ENCODE data around the gene CDIPT.

The CDIPT gene

DNA sequence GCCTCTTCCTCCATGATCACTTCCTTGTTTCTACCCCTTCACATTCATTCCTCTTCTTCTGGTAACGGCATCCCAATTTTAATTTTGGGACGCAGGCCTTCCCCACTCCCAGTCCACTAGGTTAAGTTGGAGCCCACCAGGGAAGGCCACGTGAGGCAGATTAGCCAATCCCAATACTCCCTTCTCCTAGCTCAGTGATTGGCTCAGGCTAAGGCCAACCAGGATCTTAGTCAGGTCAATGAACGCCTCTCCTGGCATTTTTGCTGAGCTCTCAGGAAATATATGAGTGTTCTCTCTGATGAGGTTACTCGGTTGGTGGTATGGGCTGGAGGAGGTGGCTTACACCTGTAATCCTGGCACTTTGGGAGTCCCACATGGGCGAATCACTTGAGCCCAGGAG lies 21.0 kb upstream of the CDIPT start:
- Histone ChIP-seq H3K79me2 (ENCODE audit: low read length) (no peaks in the 10 kb centered on the region), H4K20me1 (ENCODE audit: insufficient read depth, low read length) (no peaks in the 10 kb centered on the region), H3K4me2 (ENCODE audit: low read length) (no peak overlapping the region), H3K9me3 (ENCODE audit: insufficient read depth, low read length) (no peaks in the 10 kb centered on the region), H3K27ac (ENCODE audit: low read length) (no peak overlapping the region), H3K4me3 (ENCODE audit: low read length) (no peak overlapping the region), H3K9ac (ENCODE audit: low read length) (no peak overlapping the region), H3K4me1 (ENCODE audit: low read length) (no peaks in the 10 kb centered on the region), H3K36me3 (replicated peaks; ENCODE audit: low read depth, low read length) (no peaks in the 10 kb centered on the region), H3K27me3 (ENCODE audit: low read depth, low read length) (no peaks in the 10 kb centered on the region), H2AFZ (ENCODE audit: low read depth, low read length) (no peak overlapping the region)
- no peak for TF ChIP-seq EZH2phosphoT487 (IDR thresholded peaks at IDR 0.05; ENCODE audit: low read depth)
- TF ChIP-seq, protein P1, sequence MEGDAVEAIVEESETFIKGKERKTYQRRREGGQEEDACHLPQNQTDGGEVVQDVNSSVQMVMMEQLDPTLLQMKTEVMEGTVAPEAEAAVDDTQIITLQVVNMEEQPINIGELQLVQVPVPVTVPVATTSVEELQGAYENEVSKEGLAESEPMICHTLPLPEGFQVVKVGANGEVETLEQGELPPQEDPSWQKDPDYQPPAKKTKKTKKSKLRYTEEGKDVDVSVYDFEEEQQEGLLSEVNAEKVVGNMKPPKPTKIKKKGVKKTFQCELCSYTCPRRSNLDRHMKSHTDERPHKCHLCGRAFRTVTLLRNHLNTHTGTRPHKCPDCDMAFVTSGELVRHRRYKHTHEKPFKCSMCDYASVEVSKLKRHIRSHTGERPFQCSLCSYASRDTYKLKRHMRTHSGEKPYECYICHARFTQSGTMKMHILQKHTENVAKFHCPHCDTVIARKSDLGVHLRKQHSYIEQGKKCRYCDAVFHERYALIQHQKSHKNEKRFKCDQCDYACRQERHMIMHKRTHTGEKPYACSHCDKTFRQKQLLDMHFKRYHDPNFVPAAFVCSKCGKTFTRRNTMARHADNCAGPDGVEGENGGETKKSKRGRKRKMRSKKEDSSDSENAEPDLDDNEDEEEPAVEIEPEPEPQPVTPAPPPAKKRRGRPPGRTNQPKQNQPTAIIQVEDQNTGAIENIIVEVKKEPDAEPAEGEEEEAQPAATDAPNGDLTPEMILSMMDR (IDR thresholded peaks at IDR 0.05; ENCODE audit: low read depth, low read length): no peak

DNA sequence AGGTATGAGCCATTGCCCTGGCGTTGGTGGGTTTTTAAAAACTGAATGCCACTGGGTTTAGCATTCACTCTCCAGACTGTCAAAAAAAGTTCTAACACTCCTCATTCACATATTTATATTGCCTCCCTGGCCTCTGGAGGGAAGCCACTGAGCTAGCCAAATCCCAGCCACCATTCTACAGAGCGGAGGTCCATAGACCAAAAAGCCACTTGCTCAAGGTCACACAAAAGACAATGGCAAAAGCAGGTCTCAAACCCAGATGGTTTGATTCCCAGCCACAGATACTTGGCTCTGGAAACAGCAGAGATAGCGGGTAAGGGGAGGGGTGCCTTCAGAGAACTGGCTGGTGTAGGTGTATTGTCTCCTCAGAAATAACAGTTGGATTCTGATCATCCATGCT lies 18.0 kb upstream of the CDIPT start:
- no peak overlapping the region for H3K27ac ChIP-seq (ENCODE audit: low read length)

DNA sequence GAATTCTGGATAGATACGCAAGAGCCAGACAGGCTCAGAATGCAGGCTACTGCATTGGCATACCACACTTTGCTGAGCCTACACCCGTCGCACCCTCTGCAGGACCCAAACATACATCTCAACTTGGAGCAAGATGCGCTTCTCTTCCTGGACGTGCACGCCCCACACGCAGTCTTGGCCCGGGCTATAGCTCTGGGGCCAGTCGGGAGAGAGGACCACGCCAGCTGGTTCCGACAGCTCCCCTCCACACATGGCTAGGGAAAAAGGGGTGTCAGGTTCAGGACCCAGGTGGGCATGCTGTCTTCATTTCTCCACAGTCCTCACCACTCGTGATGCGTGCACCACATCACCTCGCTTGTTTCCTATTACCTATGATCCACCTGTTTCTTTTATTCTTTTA lies 15.1 kb upstream of the CDIPT start:
- Histone ChIP-seq H3K4me2 (ENCODE audit: low read length) (no peak overlapping the region), H3K27me3 (ENCODE audit: low read depth, low read length) (no peaks in the 10 kb centered on the region), H3K4me1 (ENCODE audit: low read length) (peaks cover 4% of the 10 kb centered on the region), H3K9me3 (ENCODE audit: insufficient read depth, low read length) (no peaks in the 10 kb centered on the region), H4K20me1 (ENCODE audit: insufficient read depth, low read length) (no peaks in the 10 kb centered on the region), H2AFZ (ENCODE audit: low read depth, low read length) (no peak overlapping the region), H3K36me3 (replicated peaks; ENCODE audit: low read depth, low read length) (no peaks in the 10 kb centered on the region), H3K79me2 (ENCODE audit: low read length) (no peaks in the 10 kb centered on the region), H3K4me3 (ENCODE audit: low read length) (no peak overlapping the region), H3K9ac (ENCODE audit: low read length) (no peak overlapping the region), H3K27ac (ENCODE audit: low read length) (no peak overlapping the region)
- TF ChIP-seq EZH2phosphoT487 (IDR thresholded peaks at IDR 0.05; ENCODE audit: low read depth): no peak
- TF ChIP-seq, protein P1 (IDR thresholded peaks at IDR 0.05; ENCODE audit: low read depth, low read length): no peak

More for the DNA sequence above, 18.0 kb upstream of the CDIPT start:
- Histone ChIP-seq H3K4me2 (ENCODE audit: low read length) (no peak overlapping the region), H2AFZ (ENCODE audit: low read depth, low read length) (no peak overlapping the region), H3K9ac (ENCODE audit: low read length) (no peak overlapping the region), H3K79me2 (ENCODE audit: low read length) (no peaks in the 10 kb centered on the region), H3K27me3 (ENCODE audit: low read depth, low read length) (no peaks in the 10 kb centered on the region), H3K9me3 (ENCODE audit: insufficient read depth, low read length) (no peaks in the 10 kb centered on the region), H3K4me3 (ENCODE audit: low read length) (no peak overlapping the region), H4K20me1 (ENCODE audit: insufficient read depth, low read length) (no peaks in the 10 kb centered on the region), H3K36me3 (replicated peaks; ENCODE audit: low read depth, low read length) (no peaks in the 10 kb centered on the region), H3K4me1 (ENCODE audit: low read length) (no peaks in the 10 kb centered on the region)
- no peak for TF ChIP-seq EZH2phosphoT487 (IDR thresholded peaks at IDR 0.05; ENCODE audit: low read depth)
- TF ChIP-seq, protein P1 (IDR thresholded peaks at IDR 0.05; ENCODE audit: low read depth, low read length): no peak

DNA sequence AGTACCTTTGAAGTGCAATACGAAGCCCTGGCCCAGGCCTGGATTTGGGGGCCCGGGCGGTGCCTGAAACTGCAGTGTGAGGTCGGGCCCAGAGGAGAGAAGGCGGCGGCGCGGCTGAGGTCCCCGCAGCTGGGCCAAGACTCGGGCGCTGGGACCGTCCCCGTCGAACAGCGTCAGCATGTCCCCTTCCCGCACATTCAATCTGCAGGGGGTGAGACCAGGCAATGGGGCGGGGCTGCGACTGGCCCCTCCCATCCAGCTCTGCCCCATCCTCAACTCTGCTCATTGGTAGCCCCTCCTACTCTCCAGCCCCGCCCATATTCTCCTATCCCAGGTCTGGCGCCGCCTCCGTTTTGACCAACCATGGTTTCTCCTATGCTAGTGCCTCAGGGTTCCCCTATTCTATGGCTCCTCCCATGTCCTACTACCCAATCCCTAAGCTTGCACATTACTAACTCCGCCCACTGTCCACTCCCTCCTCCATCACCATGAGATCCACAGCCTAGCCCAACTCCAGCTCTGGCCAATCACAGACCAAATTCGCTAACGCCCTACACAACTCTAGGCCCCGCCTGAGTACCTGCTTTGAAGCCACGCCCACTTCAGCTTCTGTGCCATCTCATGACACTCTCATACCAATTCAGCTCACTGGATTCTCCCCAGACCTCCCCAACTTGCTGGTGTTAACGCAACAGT lies 14.4 kb upstream of the CDIPT start:
- Histone ChIP-seq H3K4me2 (ENCODE audit: low read length) (no peak overlapping the region), H4K20me1 (ENCODE audit: insufficient read depth, low read length) (no peaks in the 10 kb centered on the region), H3K79me2 (ENCODE audit: low read length) (no peaks in the 10 kb centered on the region), H3K36me3 (replicated peaks; ENCODE audit: low read depth, low read length) (no peaks in the 10 kb centered on the region), H3K4me3 (ENCODE audit: low read length) (no peak overlapping the region), H3K9ac (ENCODE audit: low read length) (no peak overlapping the region), H3K9me3 (ENCODE audit: insufficient read depth, low read length) (no peaks in the 10 kb centered on the region), H3K4me1 (ENCODE audit: low read length) (peaks cover 4% of the 10 kb centered on the region), H3K27ac (ENCODE audit: low read length) (no peak overlapping the region), H3K27me3 (ENCODE audit: low read depth, low read length) (no peaks in the 10 kb centered on the region), H2AFZ (ENCODE audit: low read depth, low read length) (no peak overlapping the region)
- no peak for TF ChIP-seq EZH2phosphoT487 (IDR thresholded peaks at IDR 0.05; ENCODE audit: low read depth)
- TF ChIP-seq, protein P1 (IDR thresholded peaks at IDR 0.05; ENCODE audit: low read depth, low read length): no peak
